Kidney (tissue), 14 donors: ENCODE results near the gene ANO7. TPM values are rescaled to one million over a fixed set of nuclear protein-coding genes. Genes with fewer than 3 reads are reported as not detected.

Source experiments
- DNase-seq, 5 donors: peaks; one replicate each; pipeline ENCODE4 v3.0.0-alpha.2; 2013 to 2020
- FAIRE-seq: peaks from 2 replicates; lab custom pipeline; 2012; peaks lifted over from hg19 to GRCh38; lab: Jason Lieb, UNC
- H3K27ac ChIP-seq, 2 donors: one replicate each; pipeline ENCODE4 v1.7.0; 2013; ENCODE audit warnings: low read depth in 2 of 2, low read length in 2 of 2, inconsistent platforms in 1 of 2
- H3K27me3 ChIP-seq: one replicate; pipeline ENCODE4 v1.7.1; 2013; ENCODE audit warnings: low read length, inconsistent platforms; ENCODE audit not compliant: control insufficient read depth, insufficient read depth
- H3K36me3 ChIP-seq, 3 donors: one replicate each; pipeline versions ENCODE4 v1.7.0 to v1.7.1; 2013; ENCODE audit warnings: low read length in 3 of 3, control low read depth in 1 of 3, inconsistent platforms in 1 of 3; ENCODE audit not compliant: insufficient read depth in 3 of 3, control insufficient read depth in 2 of 3
- H3K4me1 ChIP-seq, 3 donors: one replicate each; pipeline versions ENCODE4 v1.7.0 to v1.7.1; 2013; ENCODE audit warnings: low read length in 3 of 3, inconsistent platforms in 1 of 3, low read depth in 1 of 3; ENCODE audit not compliant: control insufficient read depth in 2 of 3, insufficient read depth in 2 of 3
- H3K4me3 ChIP-seq, 3 donors: one replicate each; pipeline versions ENCODE4 v1.7.0 to v1.8.1; 2013; ENCODE audit warnings: low read length in 3 of 3, control low read depth in 1 of 3, inconsistent platforms in 1 of 3
- H3K9ac ChIP-seq, 3 donors: one replicate each; pipeline versions ENCODE4 v1.7.0 to v1.7.1; 2013; ENCODE audit warnings: low read length in 3 of 3, control low read depth in 1 of 3, inconsistent platforms in 1 of 3
- H3K9me3 ChIP-seq, 3 donors: one replicate each; pipeline versions ENCODE4 v1.7.0 to v1.7.1; 2013; ENCODE audit warnings: low read length in 3 of 3, control low read depth in 1 of 3, inconsistent platforms in 1 of 3; ENCODE audit not compliant: control insufficient read depth in 2 of 3, insufficient read depth in 1 of 3
- CTCF ChIP-seq: IDR thresholded peaks from 3 replicates; pipeline ENCODE4 v1.5.1; 2012; ENCODE audit warnings: mild to moderate bottlenecking, moderate library complexity, borderline replicate concordance; ENCODE audit not compliant: insufficient read depth; ENCODE audit errors: extremely low read depth
- intact Hi-C: fragments of 100-400 bp; cut with DNase I; formaldehyde crosslinking; loops from one replicate; pipeline ENCODE4 v1.11.1; 2022
- polyA plus RNA-seq: library from polyadenylated mRNA; stranded (reverse); fragments of 350-450 nt; fragmentation: Illumina TruSeq; extraction: RNeasy Lipid Tissue Mini Kit (QIAGEN cat#74804); gene quantifications from one replicate; pipeline ENCODE4 v1.2.3, GENCODE V29; 2014; ENCODE audit warnings: low read depth, low replicate concordance; ENCODE audit not compliant: insufficient read depth
- total RNA-seq: library from RNA; stranded (reverse); fragmentation: NEBNext Ultra II Directional; extraction: Animal tissue kit (Norgen Biotek cat#: 25700); gene quantifications from one replicate; pipeline ENCODE4 v1.2.1, GENCODE V29; 2021
- donor health status: control.
- donor health status: control.
- donor health status: control.
- donor health status: control.
- donor health status: control.
- donor health status: DM: yes; HTN: yes; CAD: no.
- donor health status: Normal renal cell carcinoma (clear cell type).

Gene ANO7
- total and polyA plus RNA-seq, 2 donors from 2014 or later: 1.1 to 1.9 TPM

- FAIRE-seq (no peak), DNase-seq (peak in 1 of 5 donors; percentile 39)
- no peak overlapping the region for H3K4me3 ChIP-seq
- no peaks in the 10 kb centered on the region for H3K4me1 ChIP-seq
- H3K9ac ChIP-seq: no peak overlapping the region
- TF ChIP-seq CTCF: no peak
- H3K9me3 ChIP-seq: no peaks in the 10 kb centered on the region
- intact Hi-C loops: no loop called here
- no peaks in the 10 kb centered on the region for H3K27me3 ChIP-seq
- H3K36me3 ChIP-seq: peaks cover 5 to 46% (median 40%) of the 10 kb centered on the region in 3 donors
- H3K27ac ChIP-seq: no peak overlapping the region
Measured at GRCh38 chr2:241227594-241227993, 39.1 kb downstream of the ANO7 start.

GRCh38 chr2:241228081-241228859 lies 39.8 kb downstream of the ANO7 start:
- no peaks in the 10 kb centered on the region for H3K9me3 ChIP-seq
- no peaks in the 10 kb centered on the region for H3K27me3 ChIP-seq
- intact Hi-C loops: no loop called here
- H3K36me3 ChIP-seq: peaks cover 5 to 51% (median 44%) of the 10 kb centered on the region in 3 donors
- H3K9ac ChIP-seq: no peak overlapping the region
- no peak for TF ChIP-seq CTCF
- no peaks in the 10 kb centered on the region for H3K4me1 ChIP-seq
- H3K27ac ChIP-seq: no peak overlapping the region
- DNase-seq: peak in 1 of 5 donors; percentile 51
- FAIRE-seq: no peak
- H3K4me3 ChIP-seq: no peak overlapping the region

GRCh38 chr2:241228860-241229516 lies 40.5 kb downstream of the ANO7 start:
- H3K4me3 ChIP-seq: no peak overlapping the region
- H3K9me3 ChIP-seq: no peaks in the 10 kb centered on the region
- no peak for TF ChIP-seq CTCF
- no peak overlapping the region for H3K27ac ChIP-seq
- no peak overlapping the region for H3K9ac ChIP-seq
- no peak for FAIRE-seq
- intact Hi-C loops: no loop called here
- H3K27me3 ChIP-seq: no peaks in the 10 kb centered on the region
- DNase-seq: peak in 1 of 5 donors; percentile 54
- H3K36me3 ChIP-seq: peaks cover 5 to 58% (median 51%) of the 10 kb centered on the region in 3 donors
- no peaks in the 10 kb centered on the region for H3K4me1 ChIP-seq
